ENCODE results near the gene GOLGB1. TPM values are rescaled to one million over a fixed set of nuclear protein-coding genes. Genes with fewer than 3 reads are reported as not detected.

Gene GOLGB1, protein sequence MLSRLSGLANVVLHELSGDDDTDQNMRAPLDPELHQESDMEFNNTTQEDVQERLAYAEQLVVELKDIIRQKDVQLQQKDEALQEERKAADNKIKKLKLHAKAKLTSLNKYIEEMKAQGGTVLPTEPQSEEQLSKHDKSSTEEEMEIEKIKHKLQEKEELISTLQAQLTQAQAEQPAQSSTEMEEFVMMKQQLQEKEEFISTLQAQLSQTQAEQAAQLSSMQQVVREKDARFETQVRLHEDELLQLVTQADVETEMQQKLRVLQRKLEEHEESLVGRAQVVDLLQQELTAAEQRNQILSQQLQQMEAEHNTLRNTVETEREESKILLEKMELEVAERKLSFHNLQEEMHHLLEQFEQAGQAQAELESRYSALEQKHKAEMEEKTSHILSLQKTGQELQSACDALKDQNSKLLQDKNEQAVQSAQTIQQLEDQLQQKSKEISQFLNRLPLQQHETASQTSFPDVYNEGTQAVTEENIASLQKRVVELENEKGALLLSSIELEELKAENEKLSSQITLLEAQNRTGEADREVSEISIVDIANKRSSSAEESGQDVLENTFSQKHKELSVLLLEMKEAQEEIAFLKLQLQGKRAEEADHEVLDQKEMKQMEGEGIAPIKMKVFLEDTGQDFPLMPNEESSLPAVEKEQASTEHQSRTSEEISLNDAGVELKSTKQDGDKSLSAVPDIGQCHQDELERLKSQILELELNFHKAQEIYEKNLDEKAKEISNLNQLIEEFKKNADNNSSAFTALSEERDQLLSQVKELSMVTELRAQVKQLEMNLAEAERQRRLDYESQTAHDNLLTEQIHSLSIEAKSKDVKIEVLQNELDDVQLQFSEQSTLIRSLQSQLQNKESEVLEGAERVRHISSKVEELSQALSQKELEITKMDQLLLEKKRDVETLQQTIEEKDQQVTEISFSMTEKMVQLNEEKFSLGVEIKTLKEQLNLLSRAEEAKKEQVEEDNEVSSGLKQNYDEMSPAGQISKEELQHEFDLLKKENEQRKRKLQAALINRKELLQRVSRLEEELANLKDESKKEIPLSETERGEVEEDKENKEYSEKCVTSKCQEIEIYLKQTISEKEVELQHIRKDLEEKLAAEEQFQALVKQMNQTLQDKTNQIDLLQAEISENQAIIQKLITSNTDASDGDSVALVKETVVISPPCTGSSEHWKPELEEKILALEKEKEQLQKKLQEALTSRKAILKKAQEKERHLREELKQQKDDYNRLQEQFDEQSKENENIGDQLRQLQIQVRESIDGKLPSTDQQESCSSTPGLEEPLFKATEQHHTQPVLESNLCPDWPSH (N-terminal part only)
- 10 to 100 TPM; 46.4 to 59.0 TPM for total RNA-seq

DNA sequence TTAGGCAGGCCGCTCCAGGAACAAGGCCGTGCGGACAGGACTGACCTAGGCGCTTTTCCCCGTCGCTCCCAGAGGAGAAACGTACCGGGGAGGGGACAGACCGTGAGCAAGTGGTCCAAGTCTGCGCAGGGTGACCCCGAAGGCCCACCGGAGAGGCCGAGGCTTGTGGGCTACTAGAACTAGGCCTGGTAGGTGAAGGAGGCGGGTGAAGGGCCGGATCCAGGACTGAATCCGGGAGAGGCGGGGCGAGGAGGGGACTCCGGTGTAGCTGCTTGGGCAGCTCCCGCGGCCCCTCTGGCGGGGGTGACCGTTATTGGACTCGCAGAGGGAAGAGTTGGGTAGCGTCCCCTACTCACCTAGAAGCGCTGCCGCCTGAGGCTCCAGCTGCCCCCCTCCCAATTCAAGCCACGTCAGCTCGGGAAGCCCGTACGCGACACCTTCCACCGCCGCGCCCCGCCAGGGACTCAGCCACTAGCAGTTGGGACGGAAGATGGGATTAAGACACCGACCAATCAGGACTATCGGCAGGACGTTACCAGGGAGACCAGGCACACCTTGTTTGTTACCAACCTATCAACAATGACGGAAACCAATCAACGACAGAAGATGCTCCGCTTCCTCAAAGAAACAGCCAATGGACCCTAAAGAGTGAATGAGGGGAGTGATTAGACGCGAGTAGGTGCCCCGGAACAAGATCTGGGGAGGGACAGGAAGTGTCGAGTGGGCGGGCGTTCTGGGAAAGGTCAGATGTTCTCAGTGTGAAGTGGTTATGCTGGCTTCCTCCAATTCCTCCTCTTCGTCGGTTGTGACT is at the start of gene GOLGB1:
Gene GOLGB1, minus strand, starts transcription at position 466 of the 811 bp plus-strand sequence. CDS start 18,770 bp downstream, outside the sequence.
- Histone ChIP-seq H3K27me3 (no peaks in the 10 kb centered on the region), H3K27ac (peak within 1 kb of the TSS; percentile 86 to 99 (median 97)), H3K9me3 (no peaks in the 10 kb centered on the region), H3K36me3 (replicated peaks in 1 of 2; ENCODE audit: insufficient read depth in 1 of 2, low read depth in 2 of 2) (no peaks in the 10 kb centered on the region), H3K4me1 (peaks cover 27% of the 10 kb centered on the region), H3K4me3 (peak within 1 kb of the TSS; percentile 32 to 37)
- TF ChIP-seq, protein P1, sequence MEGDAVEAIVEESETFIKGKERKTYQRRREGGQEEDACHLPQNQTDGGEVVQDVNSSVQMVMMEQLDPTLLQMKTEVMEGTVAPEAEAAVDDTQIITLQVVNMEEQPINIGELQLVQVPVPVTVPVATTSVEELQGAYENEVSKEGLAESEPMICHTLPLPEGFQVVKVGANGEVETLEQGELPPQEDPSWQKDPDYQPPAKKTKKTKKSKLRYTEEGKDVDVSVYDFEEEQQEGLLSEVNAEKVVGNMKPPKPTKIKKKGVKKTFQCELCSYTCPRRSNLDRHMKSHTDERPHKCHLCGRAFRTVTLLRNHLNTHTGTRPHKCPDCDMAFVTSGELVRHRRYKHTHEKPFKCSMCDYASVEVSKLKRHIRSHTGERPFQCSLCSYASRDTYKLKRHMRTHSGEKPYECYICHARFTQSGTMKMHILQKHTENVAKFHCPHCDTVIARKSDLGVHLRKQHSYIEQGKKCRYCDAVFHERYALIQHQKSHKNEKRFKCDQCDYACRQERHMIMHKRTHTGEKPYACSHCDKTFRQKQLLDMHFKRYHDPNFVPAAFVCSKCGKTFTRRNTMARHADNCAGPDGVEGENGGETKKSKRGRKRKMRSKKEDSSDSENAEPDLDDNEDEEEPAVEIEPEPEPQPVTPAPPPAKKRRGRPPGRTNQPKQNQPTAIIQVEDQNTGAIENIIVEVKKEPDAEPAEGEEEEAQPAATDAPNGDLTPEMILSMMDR (IDR thresholded peaks at IDR 0.05): peak in 2 of 7 experiments; percentile 7 to 21
- TF ChIP-seq POLR2A (IDR thresholded peaks at IDR 0.05): peak; percentile 98 to 100 (median 100)
- ATAC-seq: peak; percentile 96
- intact Hi-C loops (cut with DNase I): no loop called here
- WGBS, 2 donors: 0 to 1% methylated on average over 17 to 51 of the region's 51 CpGs
- peak; percentile 94 to 99 (median 96) for DNase-seq

DNA sequence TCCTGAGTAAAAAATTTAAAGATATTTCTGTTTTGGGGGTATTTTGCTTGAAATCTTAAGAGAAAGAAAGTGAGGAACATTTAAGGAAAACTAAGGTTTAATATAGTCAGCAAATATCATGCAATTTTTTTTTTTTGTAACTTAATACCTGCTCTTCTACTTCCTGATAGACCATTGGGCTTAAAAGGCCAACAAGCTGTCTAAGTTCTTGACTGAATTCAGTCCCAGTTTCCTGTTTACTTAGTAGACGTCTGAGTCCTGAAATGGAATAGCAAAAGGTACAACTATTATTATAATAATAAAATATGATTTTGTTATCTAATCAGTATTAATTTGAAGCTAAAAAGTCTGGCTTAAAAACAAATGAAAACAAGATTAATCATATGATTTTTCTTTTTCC is 47.4 kb upstream of the GOLGB1 start:
- intact Hi-C loops (cut with DNase I): no loop called here

DNA sequence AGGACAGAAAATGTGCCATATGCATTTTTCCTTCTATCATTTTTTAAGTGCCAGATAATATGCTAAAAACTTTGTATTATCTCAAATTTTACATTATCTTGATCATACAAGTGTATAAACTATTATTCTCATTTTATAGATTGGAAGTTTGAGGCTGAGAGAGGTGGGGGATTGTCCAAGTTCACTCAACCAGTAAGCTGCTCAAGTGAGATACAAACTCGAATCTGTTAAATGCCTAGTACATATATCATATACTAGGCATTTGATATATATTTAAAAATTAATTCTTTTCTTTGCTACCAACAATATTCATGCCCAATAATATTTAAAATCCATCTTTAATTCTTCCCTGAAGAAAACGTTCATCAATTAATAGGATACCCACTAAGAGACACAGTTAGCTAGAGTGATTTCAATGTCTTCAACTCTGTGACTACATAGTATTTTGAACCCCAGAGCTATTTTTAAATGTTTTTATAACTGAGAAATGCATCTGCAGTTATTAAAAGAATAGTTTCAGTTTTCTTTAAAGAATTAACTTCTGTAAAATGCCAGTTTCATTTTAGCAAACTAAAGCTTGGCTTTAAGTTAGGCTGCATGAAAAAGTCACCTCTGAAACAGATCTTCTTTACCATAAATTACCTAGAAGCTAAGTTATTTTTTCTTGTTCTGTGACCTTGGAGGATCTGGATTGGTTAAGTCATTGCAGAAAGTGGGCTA is 44.9 kb upstream of the GOLGB1 start:
- DNase-seq (no peak), ATAC-seq (no peak)
- Histone ChIP-seq H3K9me3 (no peaks in the 10 kb centered on the region), H3K27ac (no peak overlapping the region), H3K4me3 (no peak overlapping the region), H3K4me1 (no peaks in the 10 kb centered on the region), H3K36me3 (replicated peaks in 1 of 2; ENCODE audit: insufficient read depth in 1 of 2, low read depth in 2 of 2) (peaks cover 0 to 2% of the 10 kb centered on the region in 2 donors), H3K27me3 (no peaks in the 10 kb centered on the region)
- WGBS, 2 donors: 86 to 92% methylated on average over 2 of the region's 2 CpGs
- intact Hi-C loops (cut with DNase I): no loop called here
- TF ChIP-seq, protein P1 (IDR thresholded peaks at IDR 0.05): no peak
- TF ChIP-seq POLR2A (IDR thresholded peaks at IDR 0.05): no peak

More for the DNA sequence above, 47.4 kb upstream of the GOLGB1 start:
- peaks cover 0 to 3% of the 10 kb centered on the region in 2 donors for H3K36me3 ChIP-seq (replicated peaks in 1 of 2; ENCODE audit: insufficient read depth in 1 of 2, low read depth in 2 of 2)
- no peaks in the 10 kb centered on the region for H3K4me1 ChIP-seq
- DNase-seq (no peak), ATAC-seq (peak; percentile 56)
- no peak for TF ChIP-seq POLR2A (IDR thresholded peaks at IDR 0.05)
- TF ChIP-seq, protein P1 (IDR thresholded peaks at IDR 0.05): no peak
- H3K4me3 ChIP-seq: no peak overlapping the region
- peak overlapping the region in 1 of 4 donors; percentile 11 for H3K27ac ChIP-seq
- H3K9me3 ChIP-seq: no peaks in the 10 kb centered on the region
- H3K27me3 ChIP-seq: no peaks in the 10 kb centered on the region
- 10 to 13% methylated on average over 1 of the region's 1 CpG for WGBS, 2 donors
